ENCODE data around the gene PTPN11.
"Not testable (repeated sequence)": the region's sequence is repeated elsewhere in the genome, so short reads cannot be mapped to it uniquely, and the experiment has no call there.

PTPN11 gene

DNA sequence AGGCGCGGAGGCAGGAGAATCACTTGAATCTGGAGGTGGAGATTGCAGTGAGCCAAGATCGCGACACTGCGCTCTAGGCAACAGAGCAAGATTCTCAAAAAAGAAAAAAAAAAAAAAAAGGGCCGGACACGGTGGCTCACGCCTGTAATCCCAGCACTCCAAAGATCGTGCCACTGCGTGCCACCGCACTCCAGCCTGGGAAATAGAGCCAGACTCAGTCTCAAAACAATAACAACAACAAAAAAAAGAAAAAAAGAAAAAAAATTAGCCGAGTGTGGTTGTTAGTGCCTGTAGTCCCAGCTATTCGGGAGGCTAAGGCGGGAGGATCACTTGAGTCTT is 8.9 kb upstream of the PTPN11 start:
- no peak for DNase-seq

GRCh38 chr12:112413855-112414625 is 4.7 kb upstream of the PTPN11 start:
- DNase-seq = no peak

GRCh38 chr12:112415457-112415856 is 3.3 kb upstream of the PTPN11 start:
- DNase-seq = not testable (repeated sequence)

DNA sequence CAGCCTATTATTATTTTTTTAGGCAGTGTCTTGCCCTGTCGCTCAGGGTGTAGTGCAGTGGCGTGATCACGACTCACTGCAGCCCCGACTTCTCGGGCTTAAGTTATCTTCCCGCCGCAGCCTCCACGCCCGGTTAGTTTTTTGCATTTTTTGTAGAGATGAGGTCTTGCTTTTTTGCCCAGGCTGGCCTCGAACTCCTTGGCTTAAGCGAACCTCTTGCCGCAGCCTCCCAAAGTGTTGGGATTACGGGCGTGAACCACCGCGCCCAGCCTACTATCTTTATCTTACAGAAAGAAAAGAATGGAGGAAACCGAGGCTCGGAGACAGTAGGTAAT is 507 bp upstream of the PTPN11 start:
- no peak for DNase-seq

DNA sequence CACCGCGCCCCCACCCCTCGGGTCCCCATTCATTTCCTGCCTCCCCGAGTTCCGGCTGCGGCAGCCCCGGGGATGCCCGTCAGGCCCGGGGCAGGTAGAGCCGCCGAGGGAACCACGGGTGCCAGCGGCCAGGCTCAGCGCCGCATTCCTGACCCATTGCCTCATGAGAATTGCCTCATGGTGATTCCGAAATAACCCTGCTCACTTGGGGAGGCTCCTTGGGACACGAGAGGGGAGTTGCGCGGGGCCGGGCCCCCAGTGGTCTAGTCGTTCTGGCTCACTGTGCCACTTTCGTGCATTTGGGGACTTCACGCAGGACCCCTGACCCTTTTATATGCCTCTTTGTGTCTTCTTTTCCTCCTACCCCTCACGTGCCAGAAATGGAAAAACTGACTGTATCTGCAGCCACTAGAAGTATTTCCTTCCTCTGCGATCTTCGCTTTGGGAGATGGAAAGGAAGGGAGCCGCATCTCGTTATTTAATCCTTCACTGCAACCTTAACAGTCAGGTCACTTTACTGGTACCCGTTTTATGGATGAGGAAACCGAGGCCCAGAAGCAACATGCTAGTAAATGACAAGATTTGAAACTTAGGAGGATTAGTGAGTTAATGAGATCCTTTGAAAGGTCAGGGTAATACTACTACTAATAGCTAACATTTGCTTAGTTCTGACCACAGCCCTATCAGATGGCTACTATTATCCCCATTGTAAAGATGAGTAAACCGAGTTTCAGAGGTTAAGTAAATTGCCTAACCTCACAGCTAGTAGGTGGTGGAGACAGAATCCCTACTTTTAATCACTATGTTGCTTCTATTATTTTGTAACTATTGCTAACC is 768 bp downstream of the PTPN11 start:
- peak in 1 of 2 experiments; percentile 42 for DNase-seq

GRCh38 chr12:112420740-112421139 is 2.0 kb downstream of the PTPN11 start:
- no peak for DNase-seq

DNA sequence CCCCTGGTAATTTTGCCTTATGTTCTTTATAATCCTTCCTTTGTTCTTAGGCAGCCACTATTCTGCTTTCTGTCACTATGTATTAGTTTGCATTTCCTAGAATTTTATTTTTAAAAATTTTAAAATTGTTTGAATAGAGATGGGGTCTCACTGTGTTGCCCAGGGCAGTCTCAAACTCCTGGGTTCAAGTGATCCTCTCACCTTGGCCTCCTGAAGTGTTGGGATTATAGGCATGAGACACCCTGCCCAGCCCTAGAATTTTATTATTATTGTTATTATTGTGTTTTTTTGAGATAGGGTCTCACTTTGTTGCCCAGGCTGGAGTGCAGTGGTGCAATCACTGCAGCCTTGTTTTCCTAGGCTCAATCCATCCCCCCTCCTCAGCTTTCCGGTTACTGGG is 2.6 kb downstream of the PTPN11 start:
- no peak for DNase-seq

DNA sequence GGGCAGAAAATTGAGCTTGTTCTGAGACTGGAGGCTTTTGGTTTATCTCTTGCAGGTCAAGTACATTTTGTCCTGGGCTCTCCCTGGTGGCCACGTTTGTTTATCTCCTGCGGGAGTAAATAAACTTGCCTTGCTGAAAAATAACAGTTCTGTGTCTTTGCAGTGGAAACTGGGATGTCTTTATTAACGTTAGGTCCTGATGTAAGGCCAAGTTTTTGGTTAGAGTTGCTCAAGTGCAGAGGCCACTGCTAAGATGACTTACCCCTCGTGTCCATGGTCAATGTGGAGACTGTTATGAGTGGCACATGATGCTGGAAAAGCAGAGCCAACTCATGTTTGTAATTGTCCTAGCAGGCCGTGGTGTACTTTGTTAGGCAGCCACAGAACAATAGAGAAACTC is 3.8 kb downstream of the PTPN11 start:
- DNase-seq = no peak

DNA sequence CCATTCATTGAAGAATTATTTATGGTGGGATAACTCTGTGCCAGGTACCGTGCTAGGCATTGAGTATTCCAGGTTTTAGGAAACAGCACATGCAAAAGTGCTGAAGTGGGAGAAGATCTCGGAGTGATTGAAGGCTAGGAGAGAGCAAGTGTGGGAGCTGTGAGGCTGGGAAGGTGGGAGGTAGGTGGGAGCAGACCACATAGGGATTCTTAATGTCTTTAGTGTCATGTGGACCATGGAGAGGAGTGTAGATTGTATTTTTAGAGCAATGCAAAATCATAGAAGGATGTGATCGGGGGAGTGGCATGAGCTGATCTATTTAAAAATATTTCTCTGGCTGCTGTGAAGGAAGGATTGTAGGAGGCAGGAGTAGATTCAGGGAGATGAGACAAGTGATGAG is 5.4 kb downstream of the PTPN11 start:
- no peak for DNase-seq

GRCh38 chr12:112425582-112426382 is 7.0 kb downstream of the PTPN11 start:
- no peak for DNase-seq

GRCh38 chr12:112427760-112428159 is 9.0 kb downstream of the PTPN11 start:
- no peak for DNase-seq

GRCh38 chr12:112430929-112431328 is 12.2 kb downstream of the PTPN11 start:
- no peak for DNase-seq

- no peak for DNase-seq
These were observed 13.2 kb downstream of the PTPN11 start for GRCh38 chr12:112431965-112432364.

GRCh38 chr12:112433551-112433950 is 14.8 kb downstream of the PTPN11 start:
- no peak for DNase-seq

GRCh38 chr12:112438645-112439044 is 19.9 kb downstream of the PTPN11 start:
- DNase-seq = not testable (repeated sequence)

DNA sequence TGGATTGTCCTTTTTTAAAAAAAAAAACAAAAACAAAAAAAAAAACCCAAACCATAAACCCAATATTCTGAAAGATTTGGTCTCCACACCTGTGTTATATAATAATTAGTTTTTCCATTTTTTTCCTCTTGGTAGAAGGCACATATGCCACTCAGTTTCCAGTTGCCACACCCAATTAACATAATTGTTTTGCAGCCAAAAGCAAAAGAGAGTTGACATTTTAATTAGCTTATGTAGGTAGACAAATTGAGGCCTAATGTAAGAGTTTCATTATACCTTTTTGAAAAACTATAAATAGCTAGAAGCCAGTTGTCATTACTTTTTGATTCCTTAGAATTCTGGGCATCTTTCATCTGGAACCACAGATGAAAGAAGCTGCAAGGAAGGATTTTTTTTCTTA is 21.0 kb downstream of the PTPN11 start:
- DNase-seq = no peak

GRCh38 chr12:112440653-112441052 is 21.9 kb downstream of the PTPN11 start:
- not testable (repeated sequence) for DNase-seq

DNA sequence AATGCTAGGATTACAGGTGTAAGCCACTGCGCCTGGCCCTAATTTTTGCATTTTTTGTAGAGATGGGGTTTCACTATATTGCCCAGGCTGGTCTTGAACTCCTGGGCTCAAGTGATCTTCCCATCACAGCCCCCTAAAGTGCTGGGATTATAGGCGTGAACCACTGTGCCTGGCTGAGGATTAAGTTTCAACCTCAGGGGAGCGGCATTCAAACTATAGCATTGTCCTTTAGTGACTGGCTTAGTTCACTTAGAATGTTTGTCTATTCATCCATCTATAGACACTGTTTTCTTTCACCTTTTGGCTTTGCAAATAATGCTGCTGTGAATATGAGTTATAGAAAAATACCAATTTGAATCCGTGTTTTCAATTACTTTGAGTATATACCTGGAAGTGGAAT is 25.2 kb downstream of the PTPN11 start:
- no peak for DNase-seq

- DNase-seq = no peak
These were observed 27.4 kb downstream of the PTPN11 start for GRCh38 chr12:112446008-112446725.

GRCh38 chr12:112447106-112447505 is 28.4 kb downstream of the PTPN11 start:
- no peak for DNase-seq

DNA sequence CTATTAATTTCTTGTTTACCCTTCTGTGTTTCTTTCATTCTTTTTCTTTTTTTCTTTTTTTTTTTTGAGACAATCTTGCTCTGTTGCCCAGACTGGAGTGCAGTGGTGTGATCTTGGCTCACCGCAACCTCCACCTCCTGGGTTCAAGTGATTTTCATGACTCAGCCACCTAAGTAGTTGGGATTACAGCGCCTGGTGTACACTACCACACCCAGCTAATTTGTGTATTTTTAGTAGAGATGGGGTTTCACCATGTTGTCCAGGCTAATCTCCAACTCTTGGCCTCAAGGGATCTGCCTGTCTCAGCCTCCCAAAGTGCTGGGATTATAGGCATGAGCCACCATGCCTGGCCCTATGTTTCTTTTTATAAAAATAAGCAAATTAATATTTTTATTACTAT is 29.4 kb downstream of the PTPN11 start:
- not testable (repeated sequence) for DNase-seq

- DNase-seq = no peak
These were observed 32.0 kb downstream of the PTPN11 start for GRCh38 chr12:112450725-112451124.

DNA sequence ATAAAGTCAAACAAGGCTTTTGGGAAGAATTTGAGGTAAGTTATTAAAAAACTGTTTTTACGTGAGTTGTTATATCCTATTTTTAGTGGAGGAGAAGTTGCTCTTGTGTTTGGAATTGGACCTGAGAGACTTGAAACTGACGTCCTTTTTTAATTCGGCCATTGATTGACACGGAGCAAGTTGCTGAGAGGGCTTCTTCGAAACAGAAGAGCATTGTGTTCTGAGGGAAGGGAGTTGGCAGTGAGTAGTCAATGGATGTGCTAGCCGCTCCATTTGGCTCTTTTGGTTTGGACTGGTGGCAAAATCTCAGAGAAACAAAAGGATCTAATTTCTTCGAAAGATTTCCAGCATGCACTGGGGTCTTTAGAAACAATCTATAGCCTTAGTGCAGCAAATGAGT is 37.3 kb downstream of the PTPN11 start:
- DNase-seq = no peak

Measured in stimulated activated CD4-positive, alpha-beta T cell treated with anti-CD3 and anti-CD28 coated beads, Interleukin-4, amount 100 ng/mL, for 4 hours (primary cell).